ENCODE results near the gene ARNT2. TPM values are rescaled to one million over a fixed set of nuclear protein-coding genes. Genes with fewer than 3 reads are reported as not detected.

Gene ARNT2
- total and polyA plus RNA-seq, 2 experiments from 2014 or later: 4.6 to 11.6 TPM

- Histone ChIP-seq H3K36me3 (ENCODE audit: insufficient read depth) (no peaks in the 10 kb centered on the region), H3K4me1 (ENCODE audit: insufficient read depth) (peaks cover 6% of the 10 kb centered on the region; the same call in 1 of the 2 replicates), H3K9me2 (ENCODE audit: insufficient read depth) (0 out of 2 replicates have a peak, but pooled peaks cover 2% of the 10 kb centered on the region), H3F3A (replicated peaks; ENCODE audit: low read depth) (no peaks in the 10 kb centered on the region), H2AFZ (no peak overlapping the region), H3K79me2 (replicated peaks; ENCODE audit: insufficient read depth) (no peaks in the 10 kb centered on the region), H3K27ac (ENCODE audit: low read depth) (no peak overlapping the region), H3K4me3 (no peak overlapping the region), H4K20me1 (replicated peaks; ENCODE audit: insufficient read depth) (no peaks in the 10 kb centered on the region), H3K4me2 (no peak overlapping the region), H3K27me3 (ENCODE audit: insufficient read depth) (no peaks in the 10 kb centered on the region)
- no peak for ATAC-seq
- no peak for DNase-seq (ENCODE audit: low spot score)
- Mint-ChIP-seq H3K27me3 (ENCODE audit: insufficient read depth, low read depth, poor library complexity) (peaks cover 4% of the 10 kb centered on the region), H3K27ac (no peak overlapping the region), H3K36me3 (ENCODE audit: low read depth) (no peaks in the 10 kb centered on the region; the same call in 2 of the 3 replicates), H3K4me3 (no peak overlapping the region), H3K9me3 (no peaks in the 10 kb centered on the region), H3K4me1 (peaks cover 24% of the 10 kb centered on the region)
- TF ChIP-seq CTCF (conservative IDR thresholded peaks at IDR 0.05; ENCODE audit: low read depth in 2 of 2) (no peak), CREB1 (CRISPR knock-in tag; IDR thresholded peaks at IDR 0.05; ENCODE audit: low read depth) (no peak), ZNF462 (CRISPR knock-in tag; IDR thresholded peaks at IDR 0.05) (no peak), POLR2AphosphoS5 (IDR thresholded peaks at IDR 0.05; ENCODE audit: low read depth) (no peak), REST (IDR thresholded peaks at IDR 0.05; ENCODE audit: unreplicated experiment) (no peak)
Measured at GRCh38 chr15:80494351-80494751, 90.2 kb downstream of the ARNT2 start.
